ENCODE data around the gene DDX59.

GRCh38 chr1:200624679-200625335 is 44.9 kb downstream of the DDX59 start:
- no peak for TF ChIP-seq CTCF (IDR thresholded peaks at IDR 0.05)
- TF ChIP-seq POLR2A (IDR thresholded peaks at IDR 0.05) = no peak

Data from lower leg skin (tissue), 3 donors.